ENCODE data around the gene POU2AF2.

The POU2AF2 gene

DNA sequence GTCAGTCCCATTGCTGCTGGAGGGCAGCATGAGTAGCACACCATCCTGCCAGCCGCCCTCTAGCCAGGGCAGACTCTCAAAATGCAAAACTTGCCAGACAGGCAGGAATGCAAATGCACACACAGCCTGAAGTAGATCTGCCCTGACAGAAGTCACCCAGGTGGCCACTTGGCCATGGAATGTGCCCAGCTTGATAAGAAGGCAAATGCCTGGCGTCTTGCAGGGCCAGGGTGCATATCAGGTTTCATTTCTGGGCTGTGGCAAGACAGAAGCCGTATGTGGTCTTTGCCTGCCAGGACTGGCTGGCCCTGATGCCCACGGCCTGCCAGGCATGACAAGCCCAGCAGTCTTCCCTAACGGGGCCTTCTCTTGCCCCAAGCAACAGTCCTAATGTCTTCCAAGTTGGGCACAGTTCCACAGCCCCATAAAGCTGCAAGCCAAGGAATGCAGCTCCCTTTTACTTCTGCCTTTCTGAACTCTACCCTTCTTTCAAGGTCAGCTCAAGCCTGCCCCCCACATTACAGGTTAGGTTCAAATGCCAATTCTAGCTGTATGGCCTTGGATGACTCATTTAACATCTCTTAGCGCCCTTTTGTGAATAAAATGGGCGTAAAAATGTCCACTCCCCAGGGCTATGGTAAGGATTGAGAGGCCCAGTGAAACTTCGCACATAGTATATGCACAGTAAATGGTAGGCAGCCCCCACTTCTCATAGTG, 82.5 kb downstream of the POU2AF2 start:
- TF ChIP-seq, protein P1, sequence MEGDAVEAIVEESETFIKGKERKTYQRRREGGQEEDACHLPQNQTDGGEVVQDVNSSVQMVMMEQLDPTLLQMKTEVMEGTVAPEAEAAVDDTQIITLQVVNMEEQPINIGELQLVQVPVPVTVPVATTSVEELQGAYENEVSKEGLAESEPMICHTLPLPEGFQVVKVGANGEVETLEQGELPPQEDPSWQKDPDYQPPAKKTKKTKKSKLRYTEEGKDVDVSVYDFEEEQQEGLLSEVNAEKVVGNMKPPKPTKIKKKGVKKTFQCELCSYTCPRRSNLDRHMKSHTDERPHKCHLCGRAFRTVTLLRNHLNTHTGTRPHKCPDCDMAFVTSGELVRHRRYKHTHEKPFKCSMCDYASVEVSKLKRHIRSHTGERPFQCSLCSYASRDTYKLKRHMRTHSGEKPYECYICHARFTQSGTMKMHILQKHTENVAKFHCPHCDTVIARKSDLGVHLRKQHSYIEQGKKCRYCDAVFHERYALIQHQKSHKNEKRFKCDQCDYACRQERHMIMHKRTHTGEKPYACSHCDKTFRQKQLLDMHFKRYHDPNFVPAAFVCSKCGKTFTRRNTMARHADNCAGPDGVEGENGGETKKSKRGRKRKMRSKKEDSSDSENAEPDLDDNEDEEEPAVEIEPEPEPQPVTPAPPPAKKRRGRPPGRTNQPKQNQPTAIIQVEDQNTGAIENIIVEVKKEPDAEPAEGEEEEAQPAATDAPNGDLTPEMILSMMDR (IDR thresholded peaks at IDR 0.05; ENCODE audit: low read depth, low read length, missing control alignments): no peak

DNA sequence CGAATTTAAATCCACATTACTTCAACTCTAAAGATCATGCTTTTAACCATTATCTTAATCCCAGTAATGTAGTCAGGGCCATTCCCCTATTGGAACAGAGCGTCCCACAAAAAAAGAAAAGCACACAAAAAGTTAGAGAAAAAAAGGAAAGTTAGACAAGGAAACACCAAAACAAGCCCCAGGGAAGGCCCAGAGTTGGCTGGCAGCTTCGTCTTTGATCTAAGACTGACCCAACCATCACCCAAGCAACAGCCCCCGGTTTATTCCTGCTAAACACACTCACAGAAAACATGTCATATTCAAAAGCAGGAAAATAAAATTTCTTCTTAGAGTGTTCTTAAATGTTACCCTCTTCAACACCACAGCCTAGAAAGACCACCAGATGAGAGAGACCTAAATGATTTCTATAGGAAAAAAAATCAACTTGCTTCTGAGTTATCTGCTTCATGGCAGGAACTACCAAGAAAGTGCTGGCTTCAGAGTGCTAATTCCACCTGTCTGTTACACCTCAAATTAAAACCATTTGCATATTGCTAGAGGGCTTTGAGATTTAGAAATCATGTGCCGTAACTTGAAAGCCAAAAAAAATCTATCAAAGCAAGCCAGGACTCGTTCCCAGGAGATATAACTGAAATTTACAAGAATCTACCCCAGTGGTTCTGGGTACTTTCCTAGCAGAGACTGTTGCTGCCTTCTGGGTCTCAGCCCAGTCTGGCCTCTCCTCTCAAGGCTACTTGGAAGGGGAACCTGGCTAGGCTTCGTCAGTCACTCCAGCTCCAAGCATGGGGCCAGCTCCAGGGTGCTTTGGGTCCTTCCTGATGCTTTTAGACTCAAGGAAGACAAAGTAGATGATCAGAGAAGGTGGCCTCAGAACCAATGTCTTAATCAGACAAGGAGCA, 84.0 kb downstream of the POU2AF2 start:
- no peak for DNase-seq (ENCODE audit: extremely low read depth, low read depth)
- TF ChIP-seq, protein P1 (IDR thresholded peaks at IDR 0.05; ENCODE audit: low read depth, low read length, missing control alignments): no peak
- no peak overlapping the region for H3K4me3 ChIP-seq (replicated peaks; ENCODE audit: low read depth, low read length)

More for the DNA sequence above, 82.5 kb downstream of the POU2AF2 start:
- H3K4me3 ChIP-seq (replicated peaks; ENCODE audit: low read depth, low read length): no peak overlapping the region
- no peak for DNase-seq (ENCODE audit: extremely low read depth, low read depth)

DNA sequence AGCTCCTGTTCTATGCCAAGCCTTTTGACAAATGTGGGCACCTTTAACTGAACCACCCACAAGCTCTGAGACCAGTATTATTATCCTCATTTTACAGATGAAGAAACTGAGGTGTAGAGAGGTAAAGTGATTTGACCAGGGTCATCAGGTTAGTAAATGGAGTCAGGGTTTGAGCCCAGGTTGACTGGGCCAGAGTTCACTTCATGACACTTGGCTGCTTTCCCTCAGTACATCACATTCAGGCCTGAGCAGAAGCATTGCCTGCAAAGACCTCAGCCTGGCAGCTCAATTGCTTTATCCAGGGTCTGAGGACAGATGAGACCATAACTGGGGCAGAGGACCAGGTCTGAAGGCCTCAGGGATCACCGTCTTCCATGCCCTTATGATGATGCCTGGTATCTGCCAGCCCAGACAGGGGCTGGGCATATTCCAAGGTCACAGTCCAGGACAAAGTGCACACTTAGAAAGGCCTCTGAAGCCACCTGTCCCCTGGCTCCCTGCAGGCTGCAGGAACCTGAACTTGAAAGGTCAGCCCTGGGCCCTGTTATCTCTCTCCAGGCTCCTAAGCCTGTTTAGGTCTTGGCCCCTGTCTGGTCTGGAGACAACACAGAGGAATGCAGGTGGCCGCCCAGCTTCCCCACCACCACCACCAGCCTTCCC, 84.8 kb downstream of the POU2AF2 start:
- DNase-seq (ENCODE audit: extremely low read depth, low read depth): no peak
- H3K4me3 ChIP-seq (replicated peaks; ENCODE audit: low read depth, low read length): no peak overlapping the region
- TF ChIP-seq, protein P1 (IDR thresholded peaks at IDR 0.05; ENCODE audit: low read depth, low read length, missing control alignments): no peak

DNA sequence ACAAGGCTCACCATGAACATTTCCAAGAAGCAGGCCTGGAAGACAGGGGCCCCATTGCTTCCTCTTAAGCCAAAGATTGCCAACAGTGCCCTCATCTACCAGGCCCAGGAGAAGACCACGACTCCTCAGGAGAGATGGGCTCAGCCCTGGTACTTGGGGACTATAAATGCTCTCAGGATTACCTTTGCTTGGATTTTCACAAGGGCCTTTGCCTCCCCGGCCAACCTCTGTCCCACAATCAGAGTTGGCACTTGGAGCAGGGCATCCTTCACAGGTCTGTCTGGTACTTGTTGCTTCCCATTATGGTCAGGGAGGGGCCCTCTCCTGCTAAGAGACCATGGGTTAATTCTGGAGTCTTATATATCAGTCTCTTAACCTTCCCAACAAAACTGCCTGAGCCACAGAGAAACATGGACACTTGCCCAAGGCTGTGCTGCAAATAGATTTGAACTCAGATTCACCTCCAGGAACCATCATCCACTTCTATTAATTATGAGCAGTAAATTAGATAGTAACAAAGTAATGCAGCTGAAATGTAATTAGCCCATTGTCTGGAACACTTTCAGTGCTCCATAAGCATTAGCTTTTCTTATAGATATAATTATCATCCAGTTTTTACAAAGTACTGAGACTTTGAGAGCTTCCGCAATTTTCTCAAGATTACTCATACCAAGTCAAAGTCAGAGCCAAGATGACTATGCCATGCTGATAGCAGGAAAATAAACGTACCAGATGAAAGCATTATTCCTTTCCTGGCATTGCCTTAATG, 86.4 kb downstream of the POU2AF2 start:
- no peak overlapping the region for H3K4me3 ChIP-seq (replicated peaks; ENCODE audit: low read depth, low read length)
- TF ChIP-seq, protein P1 (IDR thresholded peaks at IDR 0.05; ENCODE audit: low read depth, low read length, missing control alignments): no peak
- DNase-seq (ENCODE audit: extremely low read depth, low read depth): no peak

DNA sequence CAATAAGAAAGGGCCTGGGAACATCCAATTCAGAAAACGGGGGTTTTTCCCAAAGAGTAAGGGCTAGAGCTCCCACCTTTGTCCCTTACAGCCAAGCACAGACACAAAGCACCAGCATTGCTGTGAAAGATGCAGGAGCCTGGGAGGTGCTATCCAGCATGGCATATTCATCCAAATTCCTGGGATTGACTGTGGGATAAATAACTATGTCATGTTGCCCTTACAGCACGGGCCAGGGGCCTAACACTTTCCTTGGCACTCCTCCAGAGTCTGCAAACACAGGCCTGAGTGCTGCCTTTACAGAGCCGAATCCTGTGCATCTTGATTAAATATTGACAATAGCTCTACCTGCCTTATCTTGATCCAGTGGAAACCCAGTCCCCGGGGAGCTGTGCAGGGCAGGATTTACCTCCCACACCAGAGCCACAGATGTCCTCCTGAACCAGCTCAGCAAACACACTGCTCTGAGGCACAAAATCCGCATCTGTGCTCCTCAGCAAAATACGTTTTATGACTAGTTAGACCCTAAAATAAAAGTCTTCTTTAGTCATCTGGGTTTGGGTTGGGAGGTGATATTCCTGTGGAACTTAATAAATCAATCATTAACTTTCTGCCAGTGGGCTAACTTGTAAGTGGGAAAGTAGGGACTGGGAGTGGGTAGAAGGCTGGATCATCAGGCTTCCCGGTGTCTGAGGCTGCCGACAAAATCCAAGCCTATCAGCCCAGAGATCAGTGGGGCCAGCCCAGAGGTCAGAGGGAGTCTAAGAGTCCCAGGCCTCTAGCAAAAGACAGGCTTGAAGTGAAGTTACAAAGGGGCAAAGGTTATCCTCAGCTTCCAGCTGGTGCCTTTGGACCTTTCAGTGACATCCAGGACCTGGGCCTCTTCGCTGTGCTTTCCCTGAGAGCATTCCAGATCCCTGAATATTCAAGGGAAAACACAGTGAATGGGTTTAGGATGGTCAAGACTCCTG, 89.3 kb downstream of the POU2AF2 start:
- no peak for DNase-seq (ENCODE audit: extremely low read depth, low read depth)
- TF ChIP-seq, protein P1 (IDR thresholded peaks at IDR 0.05; ENCODE audit: low read depth, low read length, missing control alignments): no peak
- no peak overlapping the region for H3K4me3 ChIP-seq (replicated peaks; ENCODE audit: low read depth, low read length)

Data from HFF-Myc (cell line).